ENCODE data around the gene PANK1. TPM values are rescaled to one million over a fixed set of nuclear protein-coding genes. Genes with fewer than 3 reads are reported as not detected.

The PANK1 gene
- total and polyA plus RNA-seq, 9 of the 15 experiments (the other 6 are each of a cell fraction or from before 2014, with no cell fraction given) = 1.7 to 10.7 (median 6.5) TPM

DNA sequence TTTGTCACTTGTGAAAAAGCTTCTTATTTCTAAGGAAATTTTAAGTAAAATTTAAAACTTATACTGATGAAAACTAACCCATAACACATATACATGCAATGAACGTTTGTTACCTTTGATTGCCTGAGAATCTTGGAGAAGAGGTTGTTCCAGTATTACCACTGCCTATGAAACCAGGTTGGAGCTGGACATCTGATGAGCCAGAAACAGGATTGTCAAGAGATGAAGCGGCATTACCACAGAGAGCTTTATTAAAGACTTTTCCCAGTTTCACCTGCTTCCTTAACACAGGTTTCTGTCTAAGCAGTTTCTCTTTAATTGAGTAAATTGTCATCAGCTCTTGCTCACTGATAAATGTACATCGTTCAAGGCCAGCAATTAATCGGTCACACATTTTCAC is 47.4 kb upstream of the PANK1 start (continued):
- TF ChIP-seq, protein P1, sequence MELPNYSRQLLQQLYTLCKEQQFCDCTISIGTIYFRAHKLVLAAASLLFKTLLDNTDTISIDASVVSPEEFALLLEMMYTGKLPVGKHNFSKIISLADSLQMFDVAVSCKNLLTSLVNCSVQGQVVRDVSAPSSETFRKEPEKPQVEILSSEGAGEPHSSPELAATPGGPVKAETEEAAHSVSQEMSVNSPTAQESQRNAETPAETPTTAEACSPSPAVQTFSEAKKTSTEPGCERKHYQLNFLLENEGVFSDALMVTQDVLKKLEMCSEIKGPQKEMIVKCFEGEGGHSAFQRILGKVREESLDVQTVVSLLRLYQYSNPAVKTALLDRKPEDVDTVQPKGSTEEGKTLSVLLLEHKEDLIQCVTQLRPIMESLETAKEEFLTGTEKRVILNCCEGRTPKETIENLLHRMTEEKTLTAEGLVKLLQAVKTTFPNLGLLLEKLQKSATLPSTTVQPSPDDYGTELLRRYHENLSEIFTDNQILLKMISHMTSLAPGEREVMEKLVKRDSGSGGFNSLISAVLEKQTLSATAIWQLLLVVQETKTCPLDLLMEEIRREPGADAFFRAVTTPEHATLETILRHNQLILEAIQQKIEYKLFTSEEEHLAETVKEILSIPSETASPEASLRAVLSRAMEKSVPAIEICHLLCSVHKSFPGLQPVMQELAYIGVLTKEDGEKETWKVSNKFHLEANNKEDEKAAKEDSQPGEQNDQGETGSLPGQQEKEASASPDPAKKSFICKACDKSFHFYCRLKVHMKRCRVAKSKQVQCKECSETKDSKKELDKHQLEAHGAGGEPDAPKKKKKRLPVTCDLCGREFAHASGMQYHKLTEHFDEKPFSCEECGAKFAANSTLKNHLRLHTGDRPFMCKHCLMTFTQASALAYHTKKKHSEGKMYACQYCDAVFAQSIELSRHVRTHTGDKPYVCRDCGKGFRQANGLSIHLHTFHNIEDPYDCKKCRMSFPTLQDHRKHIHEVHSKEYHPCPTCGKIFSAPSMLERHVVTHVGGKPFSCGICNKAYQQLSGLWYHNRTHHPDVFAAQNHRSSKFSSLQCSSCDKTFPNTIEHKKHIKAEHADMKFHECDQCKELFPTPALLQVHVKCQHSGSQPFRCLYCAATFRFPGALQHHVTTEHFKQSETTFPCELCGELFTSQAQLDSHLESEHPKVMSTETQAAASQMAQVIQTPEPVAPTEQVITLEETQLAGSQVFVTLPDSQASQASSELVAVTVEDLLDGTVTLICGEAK (IDR thresholded peaks at IDR 0.05) = no peak
- TF ChIP-seq, protein P1 (CRISPR knock-in tag; IDR thresholded peaks at IDR 0.05) = no peak
- TF ChIP-seq, protein P2, sequence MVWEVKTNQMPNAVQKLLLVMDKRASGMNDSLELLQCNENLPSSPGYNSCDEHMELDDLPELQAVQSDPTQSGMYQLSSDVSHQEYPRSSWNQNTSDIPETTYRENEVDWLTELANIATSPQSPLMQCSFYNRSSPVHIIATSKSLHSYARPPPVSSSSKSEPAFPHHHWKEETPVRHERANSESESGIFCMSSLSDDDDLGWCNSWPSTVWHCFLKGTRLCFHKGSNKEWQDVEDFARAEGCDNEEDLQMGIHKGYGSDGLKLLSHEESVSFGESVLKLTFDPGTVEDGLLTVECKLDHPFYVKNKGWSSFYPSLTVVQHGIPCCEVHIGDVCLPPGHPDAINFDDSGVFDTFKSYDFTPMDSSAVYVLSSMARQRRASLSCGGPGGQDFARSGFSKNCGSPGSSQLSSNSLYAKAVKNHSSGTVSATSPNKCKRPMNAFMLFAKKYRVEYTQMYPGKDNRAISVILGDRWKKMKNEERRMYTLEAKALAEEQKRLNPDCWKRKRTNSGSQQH (CRISPR knock-in tag; IDR thresholded peaks at IDR 0.05) = no peak
- TF ChIP-seq BCOR (IDR thresholded peaks at IDR 0.05) = no peak
- TF ChIP-seq ZFP36 (IDR thresholded peaks at IDR 0.05; ENCODE audit: low read depth, low read length, partially characterized antibody) = no peak
